IPS DF 4.7 (cell line): Measurements from ENCODE around the gene MAN1A1.

Experiments used
- DNase-seq: peaks from one replicate; pipeline ENCODE4 v3.0.0-alpha.2; 2013; ENCODE audit warnings: low spot score; ENCODE audit errors: extremely low read depth

MAN1A1 gene

GRCh38 chr6:119148098-119148824 lies 201.3 kb downstream of the MAN1A1 start:
- DNase-seq = no peak

DNA sequence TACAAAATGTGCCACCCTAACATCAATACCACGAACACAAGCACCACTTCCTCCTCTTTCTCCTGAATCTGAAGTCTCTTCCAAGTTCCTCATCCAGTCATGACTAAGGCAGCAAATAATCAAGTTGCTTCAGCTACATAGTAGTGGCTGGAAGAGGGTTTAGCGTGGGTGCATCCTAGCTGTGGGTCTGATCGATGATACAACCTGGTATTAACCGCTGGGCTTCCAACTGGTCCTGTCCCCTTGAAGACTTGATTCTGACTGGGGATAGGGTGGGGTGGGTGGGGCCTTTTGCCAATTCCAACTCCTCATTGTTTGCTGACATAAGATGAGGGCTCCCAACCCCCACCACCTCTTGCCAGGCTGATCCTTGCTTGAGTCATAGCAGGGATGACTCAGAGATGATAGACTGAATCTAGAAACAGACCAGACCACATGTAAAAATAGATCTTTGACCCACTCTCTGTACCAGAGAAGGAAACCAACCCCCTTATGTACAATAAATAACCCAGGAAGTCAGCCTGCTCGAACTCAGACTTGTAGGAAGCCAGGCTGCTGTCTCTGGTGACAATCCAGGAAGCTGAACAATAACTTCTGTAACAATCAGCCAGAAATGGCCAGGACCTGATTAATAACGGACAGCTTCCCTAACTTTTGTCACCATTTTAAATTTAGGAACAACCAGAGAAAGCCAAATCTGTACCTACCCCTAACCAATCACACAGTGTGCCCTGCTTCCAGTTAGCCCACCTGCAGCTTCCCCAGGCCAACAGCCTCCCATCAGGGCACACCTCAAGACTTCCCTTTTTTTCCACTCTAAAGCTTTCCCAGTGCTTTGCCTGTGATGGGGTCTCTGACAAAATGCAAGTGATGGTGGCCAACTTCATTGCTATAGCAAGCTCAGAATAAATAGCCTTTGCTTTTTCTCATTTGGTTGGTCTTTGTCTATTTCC lies 202.2 kb downstream of the MAN1A1 start:
- no peak for DNase-seq

GRCh38 chr6:119145111-119145510 lies 204.4 kb downstream of the MAN1A1 start:
- DNase-seq = no peak

DNA sequence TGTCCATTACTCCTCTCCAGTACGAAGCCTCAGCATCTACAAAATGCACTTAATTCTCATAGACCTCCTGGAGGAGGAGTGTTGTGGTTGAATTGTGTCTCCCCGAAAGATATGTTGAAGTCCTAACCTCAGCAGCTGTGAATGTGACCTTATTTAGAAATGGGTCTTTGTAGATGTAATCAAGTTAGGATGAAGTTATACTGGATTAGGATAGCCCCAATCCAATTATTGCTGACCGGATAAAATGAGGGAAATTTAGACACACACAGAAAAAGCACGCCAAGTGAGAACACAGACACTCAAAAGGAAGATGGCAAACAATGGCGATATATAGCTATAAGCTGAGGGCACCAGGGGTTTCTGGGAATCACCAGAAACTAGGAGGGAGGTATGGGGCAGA lies 206.9 kb downstream of the MAN1A1 start:
- DNase-seq = no peak

- DNase-seq = no peak
These were observed 207.5 kb downstream of the MAN1A1 start for GRCh38 chr6:119142041-119142440.

DNA sequence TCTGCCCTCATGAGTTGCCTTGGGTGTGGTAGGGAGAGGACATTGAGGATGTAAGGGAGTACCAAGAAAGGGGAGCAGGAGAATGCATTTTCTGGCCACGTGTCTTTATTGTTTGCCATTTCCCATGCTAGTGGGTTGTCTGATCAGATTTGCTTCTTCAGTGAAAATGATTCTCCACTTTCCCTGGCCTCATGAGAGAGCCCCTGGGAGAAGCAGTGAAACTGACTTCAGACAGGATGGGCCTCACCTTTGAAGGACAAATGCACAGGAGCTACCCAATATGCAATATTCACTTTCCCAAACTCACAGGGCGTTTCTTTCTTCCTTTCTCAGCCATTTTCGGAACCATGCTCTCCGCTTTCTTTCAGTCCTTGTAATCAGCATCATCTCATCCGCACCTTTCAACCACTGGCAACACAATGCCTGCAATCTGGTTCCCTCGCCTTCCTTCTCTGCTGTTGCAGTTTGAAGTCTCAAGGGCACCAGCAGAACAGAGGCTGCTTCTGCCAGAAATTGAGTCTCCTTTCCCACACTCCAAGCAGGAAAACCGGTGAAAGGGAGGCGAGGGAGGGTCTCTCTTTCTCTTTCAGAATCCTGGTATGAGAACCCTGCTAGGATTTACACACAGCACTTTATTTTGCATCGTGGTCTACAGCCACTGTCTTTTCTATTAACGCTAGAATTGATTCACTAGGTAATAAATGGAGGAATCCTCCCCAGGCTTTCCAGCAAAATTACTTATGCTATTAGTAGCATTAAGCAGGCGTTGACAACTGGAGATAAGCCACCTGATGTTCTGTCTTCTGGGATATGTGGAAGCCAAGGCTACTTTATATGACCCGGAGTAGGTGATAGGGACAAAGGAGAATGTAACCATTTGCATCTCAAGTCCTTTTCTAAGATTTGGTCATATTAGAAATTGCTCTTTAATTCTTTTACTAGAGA lies 209.1 kb downstream of the MAN1A1 start:
- DNase-seq = no peak

- DNase-seq = no peak
These were observed 210.5 kb downstream of the MAN1A1 start for GRCh38 chr6:119138906-119139541.

GRCh38 chr6:119137194-119138072 lies 212.1 kb downstream of the MAN1A1 start:
- no peak for DNase-seq

- DNase-seq = no peak
These were observed 214.8 kb downstream of the MAN1A1 start for GRCh38 chr6:119134752-119135151.

- no peak for DNase-seq
These were observed 216.2 kb downstream of the MAN1A1 start for GRCh38 chr6:119133400-119133799.

DNA sequence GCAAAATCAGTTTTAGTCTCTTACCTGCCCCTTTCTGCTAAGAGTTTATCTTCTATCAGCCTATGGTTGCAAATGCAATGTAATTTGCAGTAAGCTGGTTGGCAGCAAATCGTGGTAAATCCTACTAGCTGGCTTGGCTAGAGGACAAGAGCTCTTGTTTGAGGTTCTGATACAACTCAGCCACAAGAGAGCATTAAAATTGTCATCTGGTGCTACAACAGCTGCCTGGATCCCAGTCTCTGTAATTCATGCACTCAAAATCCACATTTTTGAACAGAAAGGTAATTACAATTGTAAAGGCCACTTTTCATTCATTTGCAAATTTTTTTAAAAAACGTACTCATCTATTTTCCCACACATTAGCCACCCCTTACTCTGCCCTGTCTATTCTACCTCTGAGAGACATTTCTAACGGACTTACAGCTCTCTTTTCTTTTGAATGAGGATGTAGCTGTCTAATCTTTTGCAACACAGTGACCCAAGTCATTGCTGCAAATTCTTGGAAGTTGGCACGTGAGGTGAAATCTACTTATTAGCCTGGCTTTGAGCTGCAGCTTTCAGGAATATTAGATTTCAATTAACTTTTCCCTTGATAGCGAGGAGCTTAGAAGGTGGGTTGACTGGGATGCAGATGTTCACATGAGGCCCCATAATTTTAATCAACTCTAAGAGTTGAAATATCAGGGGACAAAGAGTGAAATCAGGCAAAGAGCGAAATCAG lies 217.1 kb downstream of the MAN1A1 start:
- DNase-seq = no peak

DNA sequence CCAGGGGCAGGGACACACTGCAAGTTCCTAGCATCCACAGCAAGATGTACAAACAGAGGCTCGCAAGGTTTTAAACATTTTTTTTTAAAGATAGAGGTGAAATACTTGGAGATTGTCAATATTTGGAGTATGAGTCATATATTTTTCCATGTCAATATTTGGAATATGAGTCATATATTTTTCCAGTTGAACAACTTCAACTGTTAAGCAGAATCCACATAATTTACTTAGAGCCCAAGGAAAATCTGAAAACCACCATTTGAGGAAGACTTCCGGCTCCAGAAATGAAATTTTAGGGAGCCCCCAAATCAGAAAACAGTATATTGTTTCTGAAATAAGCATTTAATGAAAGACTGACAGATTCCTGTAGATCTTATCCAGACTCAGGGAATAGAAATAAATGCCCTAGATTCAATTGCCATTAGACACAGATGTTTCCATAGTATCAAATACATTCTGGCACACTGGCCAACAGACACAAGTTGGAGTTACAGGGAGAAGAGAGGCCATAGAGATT lies 219.5 kb downstream of the MAN1A1 start:
- no peak for DNase-seq

- DNase-seq = no peak
These were observed 220.2 kb downstream of the MAN1A1 start for GRCh38 chr6:119129148-119129967.

DNA sequence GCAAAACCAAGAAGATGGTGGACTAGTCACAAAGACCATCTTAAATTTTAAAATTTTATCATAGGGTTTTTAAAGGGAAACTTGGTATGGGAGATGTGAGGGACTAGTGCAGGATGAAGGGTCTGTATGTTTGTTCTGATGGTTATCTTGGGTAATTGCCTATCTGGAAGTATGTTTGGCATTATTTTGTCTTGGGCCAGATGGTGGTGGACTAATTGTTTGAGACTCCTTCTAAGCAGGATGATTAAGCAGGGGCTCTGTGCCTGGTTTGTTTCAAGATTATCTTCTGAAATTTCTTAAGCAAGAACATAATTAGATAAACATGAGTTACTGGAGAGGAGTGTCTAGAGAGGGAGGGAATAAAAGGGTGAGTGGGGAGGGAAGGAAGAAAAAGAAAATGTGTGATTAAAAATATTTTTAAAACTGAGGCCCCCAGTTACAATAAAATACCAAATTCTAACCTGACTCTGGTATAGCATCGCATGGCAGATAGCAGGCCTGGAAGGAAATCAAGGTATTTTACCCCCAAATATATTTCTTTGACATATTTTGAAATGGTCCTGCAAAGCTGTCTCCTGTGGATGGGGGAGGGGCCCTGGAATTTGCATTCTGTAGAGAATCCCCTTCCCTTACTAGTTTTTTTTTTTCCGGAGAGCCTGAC lies 221.2 kb downstream of the MAN1A1 start:
- DNase-seq = no peak

GRCh38 chr6:119127627-119128026 lies 221.9 kb downstream of the MAN1A1 start:
- no peak for DNase-seq
